Dedifferentiated amniotic fluid mesenchymal stem cell (primary cell): ENCODE measurements around the gene TSC2.

ENCODE experiments used
- DNase-seq: peaks from one replicate; pipeline ENCODE4 v3.0.0-alpha.2; 2016; ENCODE audit errors: extremely low spot score

Gene TSC2

DNA sequence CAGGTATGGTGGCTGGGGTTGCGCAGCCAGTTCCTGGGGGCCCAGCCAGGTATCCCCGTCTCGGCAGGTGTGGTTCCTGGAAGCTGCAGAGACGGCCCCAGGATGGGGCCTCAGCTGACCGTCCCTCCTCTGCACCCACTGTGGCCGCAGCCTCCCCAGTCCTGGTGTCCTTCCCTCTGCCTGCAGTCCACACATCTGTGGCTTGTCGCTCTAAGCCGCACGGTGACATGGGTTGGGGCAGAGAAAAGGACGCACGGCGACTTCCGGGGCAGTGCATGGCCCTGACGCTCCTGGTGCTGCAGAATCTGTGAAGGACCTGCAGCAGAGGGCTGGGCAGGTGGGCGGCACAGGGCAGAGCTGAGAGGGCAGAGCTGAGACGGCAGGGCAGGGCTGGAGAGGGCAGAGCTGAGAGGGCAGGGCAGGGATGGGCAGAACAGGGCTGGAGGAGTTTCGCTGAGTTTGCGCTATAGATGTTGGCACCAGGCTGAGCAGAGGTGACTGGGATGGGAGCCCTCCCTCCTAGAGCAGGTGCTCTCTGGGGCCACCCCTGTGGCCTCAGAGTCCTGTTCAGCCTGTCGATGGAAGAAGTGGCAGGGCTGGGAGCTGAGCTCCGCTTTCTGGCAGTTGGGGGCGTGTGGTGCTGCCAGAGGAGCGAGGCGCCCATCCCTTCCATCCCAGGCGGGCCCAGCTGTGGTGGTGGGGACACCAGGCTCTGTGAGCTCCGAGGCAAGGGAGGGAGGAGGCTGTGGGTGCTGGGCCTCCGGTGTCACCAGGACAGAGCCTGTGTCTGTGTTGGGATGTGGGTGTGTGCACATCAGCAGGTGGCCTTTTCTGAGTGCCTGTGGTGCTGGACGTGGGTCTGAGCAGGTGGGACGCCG lies 23.0 kb downstream of the TSC2 start:
- DNase-seq = no peak

DNA sequence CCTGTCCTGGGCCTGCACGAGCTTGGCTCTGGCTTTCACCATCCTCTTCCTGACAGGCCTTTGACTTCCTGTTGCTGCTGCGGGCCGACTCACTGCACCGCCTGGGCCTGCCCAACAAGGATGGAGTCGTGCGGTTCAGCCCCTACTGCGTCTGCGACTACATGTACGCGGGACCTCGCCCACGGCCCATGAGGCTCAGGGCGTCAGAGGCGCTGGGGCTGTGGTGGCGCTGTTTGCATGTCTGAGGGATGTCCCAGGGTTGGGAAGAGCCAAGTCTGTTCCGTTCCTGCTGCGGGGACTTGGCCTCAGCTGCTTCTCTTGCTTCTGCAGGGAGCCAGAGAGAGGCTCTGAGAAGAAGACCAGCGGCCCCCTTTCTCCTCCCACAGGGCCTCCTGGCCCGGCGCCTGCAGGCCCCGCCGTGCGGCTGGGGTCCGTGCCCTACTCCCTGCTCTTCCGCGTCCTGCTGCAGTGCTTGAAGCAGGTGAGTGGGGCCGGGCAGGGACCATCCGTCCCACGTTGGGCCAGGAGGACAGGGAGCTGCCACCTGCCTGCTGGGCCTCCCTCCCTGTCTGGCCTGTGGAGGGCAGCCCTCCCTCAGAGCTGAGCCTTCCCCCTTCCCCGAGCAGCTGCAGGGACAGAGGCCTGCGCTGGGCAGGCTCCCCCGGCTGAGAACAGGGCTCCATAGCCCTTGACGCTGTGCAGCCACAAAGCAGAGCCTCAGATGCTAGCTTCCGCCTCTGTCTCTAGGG lies 23.8 kb downstream of the TSC2 start:
- DNase-seq = no peak

DNA sequence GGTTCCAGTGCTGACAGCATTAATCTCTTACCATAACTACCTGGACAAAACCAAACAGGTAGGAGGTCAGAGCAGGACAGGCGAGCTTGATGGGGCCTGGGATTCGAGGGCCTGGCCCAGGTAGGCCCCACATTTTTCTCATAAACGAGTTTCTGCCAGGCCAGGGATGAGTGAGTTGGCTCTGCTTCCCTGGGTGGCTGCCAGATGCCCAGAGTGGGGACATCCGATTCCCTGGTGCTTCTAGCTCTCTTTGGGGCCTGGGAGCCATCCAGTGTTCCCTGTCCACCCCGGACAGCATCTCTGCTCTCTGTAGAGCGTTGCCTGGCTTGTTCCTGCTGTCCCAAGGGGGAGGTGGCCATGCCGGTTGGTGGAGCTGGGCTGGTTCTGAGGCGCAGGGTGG lies 25.1 kb downstream of the TSC2 start:
- DNase-seq = no peak

DNA sequence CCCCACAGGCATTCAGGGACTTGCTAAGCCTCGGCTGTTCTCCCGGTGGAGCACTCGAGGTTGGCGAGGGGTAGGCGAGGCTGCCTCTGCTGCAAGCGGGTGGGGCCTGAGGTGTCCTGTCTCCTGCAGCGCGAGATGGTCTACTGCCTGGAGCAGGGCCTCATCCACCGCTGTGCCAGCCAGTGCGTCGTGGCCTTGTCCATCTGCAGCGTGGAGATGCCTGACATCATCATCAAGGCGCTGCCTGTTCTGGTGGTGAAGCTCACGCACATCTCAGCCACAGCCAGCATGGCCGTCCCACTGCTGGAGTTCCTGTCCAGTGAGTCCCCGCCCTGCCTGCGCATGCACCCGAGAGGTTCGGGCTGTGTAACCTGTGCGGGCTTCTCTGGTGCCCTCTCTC lies 26.3 kb downstream of the TSC2 start:
- no peak for DNase-seq

DNA sequence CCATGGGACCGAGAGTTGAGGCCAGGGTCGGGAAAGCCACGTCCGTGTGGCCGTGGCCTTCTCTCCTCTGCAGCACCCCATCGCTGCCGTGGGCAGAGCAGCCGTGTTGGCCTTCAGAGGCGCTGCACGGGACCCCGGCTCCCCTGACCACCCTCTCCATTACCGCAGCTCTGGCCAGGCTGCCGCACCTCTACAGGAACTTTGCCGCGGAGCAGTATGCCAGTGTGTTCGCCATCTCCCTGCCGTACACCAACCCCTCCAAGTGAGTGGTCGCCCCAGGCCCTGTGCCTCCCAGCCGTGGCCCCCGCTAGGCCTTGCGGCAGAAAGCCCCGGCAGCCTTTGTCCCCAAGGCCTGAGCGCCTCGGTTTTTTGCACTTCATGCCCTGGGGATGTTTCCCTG lies 27.8 kb downstream of the TSC2 start:
- no peak for DNase-seq

DNA sequence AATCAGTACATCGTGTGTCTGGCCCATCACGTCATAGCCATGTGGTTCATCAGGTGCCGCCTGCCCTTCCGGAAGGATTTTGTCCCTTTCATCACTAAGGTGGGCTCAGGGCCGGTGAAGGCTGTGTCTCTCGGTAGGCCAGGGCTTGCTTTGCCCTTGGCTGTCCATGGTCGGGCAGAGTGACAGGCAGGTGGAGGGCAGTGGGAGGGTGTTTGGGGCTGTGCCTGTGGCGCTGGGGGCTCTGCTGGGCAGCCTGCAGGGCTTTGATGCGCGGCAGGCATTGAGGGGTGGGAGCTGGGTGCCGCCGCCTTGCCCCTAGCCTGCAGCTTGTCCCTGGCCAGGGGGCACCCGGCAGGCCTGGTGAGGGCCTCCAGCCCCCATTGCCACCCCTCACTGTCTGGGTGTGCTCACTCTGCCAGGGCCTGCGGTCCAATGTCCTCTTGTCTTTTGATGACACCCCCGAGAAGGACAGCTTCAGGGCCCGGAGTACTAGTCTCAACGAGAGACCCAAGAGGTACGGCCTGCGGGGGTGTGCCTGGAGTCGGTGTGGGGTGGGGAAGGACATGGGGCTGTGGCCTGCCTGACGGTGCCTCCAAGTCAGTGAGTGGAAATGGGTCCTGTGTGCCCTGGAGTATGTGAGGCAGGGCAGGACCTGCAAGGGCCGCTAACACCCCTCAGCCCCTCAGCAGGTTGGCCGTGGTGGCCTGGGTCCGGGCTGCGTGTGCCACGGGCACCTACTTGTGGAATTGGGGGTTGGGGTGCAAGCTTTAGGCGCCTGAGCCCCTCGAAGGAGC lies 28.5 kb downstream of the TSC2 start:
- no peak for DNase-seq

DNA sequence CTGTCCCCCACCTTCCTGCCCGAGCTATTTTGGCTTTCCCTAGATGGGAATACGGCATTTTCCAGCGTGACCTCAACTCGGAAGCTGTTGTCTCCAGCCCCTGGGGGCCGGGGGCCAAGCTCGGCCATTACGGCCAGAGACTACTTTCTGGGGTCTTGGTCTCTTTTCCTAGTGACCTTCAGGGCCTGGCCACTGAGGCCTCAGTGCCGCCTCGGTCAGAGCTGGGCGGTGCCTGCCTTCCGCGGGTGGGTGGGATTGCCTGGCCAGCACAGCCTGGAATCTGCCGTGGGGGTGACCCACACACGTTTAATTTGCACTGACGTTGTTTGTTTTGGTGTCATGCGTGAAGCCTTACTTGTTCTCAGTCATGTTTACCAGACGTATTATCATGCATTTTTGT lies 29.2 kb downstream of the TSC2 start:
- no peak for DNase-seq

DNA sequence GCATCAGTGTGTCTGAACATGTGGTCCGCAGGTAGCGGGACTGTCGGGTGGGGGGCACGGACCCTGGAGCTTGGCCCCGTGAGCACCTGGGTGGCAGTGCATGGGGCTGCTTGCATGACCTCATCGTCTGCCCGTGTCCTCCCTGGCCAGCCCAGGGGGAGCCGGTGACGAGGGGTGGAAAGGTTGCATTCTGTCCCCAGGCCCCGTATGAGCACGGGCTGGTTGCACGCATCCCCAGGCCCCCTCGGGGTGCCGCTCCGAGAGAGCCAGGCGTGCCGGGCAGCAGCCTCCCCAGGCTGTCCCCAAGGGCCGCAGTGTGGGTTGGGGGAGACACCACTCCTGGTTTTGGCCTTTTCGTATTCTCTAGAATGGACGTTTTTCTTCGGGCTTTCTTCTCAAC lies 29.9 kb downstream of the TSC2 start:
- DNase-seq = no peak

DNA sequence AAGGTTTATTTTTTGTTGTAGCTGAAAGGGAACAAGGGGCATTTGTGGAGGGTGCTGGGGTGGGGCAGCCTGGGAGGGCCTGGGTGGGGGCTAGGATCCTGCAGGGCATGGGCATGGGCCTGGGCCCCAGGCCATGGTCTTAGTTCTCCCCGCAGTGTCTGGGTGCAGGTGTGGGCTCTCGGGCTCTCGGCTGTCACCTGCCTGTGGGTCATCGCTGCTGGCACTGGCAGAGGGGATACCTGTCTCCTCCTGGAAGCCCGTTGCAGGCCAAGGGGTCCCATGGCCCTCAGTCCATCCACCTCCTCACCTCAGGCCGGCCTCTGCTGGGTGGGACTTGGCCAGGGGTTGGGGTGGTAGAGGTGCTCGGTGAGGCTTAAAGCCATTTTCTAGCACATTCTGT lies 30.3 kb downstream of the TSC2 start:
- DNase-seq = no peak

DNA sequence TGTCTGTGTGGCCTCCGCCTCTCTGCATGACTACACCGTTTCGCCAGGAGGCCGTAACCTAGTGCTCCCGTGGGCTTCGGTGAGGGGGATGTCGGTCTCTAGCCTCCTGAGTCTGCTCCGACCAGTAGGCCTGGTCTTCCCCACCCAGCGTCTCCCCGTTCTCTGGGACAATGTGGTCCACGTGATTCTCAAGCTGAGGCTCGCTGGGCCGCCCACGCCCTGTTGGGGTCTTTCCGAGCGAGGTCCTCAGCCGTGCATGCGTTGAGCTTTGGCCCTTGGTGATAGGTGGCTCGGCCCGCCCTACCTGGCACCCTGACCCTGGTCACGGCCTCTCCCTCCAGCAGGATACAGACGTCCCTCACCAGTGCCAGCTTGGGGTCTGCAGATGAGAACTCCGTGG lies 30.9 kb downstream of the TSC2 start:
- DNase-seq = no peak

DNA sequence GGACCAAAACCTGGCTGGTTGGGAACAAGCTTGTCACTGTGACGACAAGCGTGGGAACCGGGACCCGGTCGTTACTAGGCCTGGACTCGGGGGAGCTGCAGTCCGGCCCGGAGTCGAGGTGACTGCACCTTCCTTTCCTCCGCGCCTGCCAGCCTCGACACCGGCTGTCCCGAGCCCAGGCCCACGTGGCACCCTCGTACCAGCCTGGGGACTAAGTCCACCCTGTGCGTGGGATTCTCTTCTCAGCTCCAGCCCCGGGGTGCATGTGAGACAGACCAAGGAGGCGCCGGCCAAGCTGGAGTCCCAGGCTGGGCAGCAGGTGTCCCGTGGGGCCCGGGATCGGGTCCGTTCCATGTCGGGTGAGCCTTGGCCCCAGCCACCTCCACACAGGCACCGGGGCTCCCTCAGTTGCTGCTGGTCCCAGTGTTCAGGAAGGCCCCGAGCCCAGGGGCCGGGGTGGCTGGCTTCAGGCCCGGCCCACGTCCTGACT lies 31.6 kb downstream of the TSC2 start:
- DNase-seq = no peak

DNA sequence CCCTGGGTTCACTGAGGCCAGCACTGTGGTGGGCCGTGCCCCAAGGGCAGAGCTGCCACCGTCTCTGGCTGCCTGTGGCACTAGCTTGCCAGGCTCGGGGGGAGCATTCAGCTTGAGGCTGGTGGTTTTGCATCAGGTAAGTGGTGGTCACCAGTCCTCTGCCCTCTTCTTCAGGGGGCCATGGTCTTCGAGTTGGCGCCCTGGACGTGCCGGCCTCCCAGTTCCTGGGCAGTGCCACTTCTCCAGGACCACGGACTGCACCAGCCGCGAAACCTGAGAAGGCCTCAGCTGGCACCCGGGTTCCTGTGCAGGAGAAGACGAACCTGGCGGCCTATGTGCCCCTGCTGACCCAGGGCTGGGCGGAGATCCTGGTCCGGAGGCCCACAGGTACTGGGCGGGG lies 32.2 kb downstream of the TSC2 start:
- DNase-seq = no peak

DNA sequence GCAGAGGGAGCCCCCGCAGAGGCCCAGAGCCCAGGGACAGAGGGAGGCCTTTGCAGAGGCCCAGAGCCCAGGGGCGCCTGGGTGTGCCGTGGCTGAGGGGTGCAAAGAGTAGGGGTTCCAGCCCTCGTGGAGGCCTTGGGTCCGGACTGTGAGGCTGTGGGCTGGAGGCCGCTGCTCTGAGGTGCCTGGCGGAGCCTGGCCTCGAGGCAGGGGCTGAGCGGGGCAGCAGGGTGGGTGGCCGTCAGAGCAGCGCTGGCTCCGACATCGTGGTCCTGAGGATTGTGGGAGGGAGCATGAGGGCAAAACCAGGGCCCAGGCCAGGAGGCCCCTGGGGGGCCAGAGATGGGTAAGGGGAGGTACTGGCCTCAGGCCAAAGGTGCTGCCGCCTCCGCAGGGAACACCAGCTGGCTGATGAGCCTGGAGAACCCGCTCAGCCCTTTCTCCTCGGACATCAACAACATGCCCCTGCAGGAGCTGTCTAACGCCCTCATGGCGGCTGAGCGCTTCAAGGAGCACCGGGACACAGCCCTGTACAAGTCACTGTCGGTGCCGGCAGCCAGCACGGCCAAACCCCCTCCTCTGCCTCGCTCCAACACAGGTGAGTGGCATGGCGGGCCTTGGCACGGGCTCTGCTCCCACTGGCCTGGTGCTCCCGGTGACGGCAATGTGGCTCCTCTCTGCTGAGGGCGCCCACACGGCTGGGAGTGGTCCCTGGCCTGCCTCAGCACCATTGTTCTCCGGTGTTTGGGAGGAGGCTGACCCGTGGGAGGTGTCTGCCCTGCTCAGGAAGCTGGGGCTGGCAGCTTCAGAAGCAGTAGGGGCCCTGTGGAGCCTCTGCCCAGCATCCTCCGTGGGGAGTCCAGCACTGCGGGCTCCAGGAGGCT lies 33.7 kb downstream of the TSC2 start:
- DNase-seq = no peak

DNA sequence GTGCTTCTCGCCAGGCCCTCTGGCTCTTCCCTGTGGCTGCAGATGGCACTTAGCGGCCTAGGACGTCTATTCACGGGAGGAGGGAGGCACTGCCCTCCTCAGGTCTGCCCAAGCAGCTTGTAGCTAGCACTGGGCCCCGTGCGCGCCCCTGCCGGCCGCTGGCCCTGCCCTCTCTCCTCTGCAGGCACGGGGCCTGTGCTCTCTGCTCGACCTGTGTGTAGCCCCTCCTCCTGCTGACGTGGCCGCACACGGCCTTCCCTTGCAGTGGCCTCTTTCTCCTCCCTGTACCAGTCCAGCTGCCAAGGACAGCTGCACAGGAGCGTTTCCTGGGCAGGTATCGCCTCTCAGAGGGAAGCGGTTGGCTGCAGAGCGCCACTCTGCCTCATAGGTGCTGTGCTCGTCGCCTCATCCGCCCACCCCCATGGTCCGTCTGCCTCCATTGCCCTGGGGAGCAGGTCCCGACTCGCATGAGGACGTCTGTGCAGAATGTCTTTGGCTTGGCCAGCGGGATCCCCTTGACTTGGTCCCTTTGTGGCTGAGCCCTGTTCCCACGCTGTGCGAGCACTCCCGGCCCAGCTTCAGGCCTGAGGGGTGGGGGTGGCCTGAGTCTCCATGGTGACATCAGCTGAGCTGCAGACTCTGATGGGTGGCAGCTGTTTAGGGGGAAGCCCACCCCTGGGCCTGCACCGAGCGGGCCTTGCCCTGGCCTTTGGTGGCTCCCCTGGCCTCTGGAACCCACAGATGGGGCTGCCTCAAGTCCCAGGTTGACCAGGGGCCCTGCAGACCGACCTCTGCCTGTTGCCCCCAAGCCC lies 34.6 kb downstream of the TSC2 start:
- no peak for DNase-seq

DNA sequence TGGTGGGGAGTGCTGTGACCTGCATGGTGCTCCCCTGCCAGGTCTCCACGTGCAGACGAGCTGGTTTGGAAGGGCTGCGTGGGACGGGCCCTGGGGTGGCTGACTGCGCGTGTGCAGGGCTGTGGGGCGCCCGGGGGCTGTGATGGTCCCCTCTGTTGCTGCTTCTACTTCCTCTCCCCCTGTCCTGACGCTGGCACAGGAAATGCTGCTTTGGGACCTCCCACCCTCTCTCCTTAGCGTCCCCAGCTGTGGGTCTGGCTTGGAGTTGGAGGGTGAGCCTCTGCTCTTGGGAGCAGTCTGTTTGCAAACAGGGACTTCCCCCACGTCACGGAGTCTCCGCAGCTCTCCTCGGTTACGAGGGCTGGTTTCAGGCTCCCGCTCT lies 35.2 kb downstream of the TSC2 start:
- DNase-seq = no peak

DNA sequence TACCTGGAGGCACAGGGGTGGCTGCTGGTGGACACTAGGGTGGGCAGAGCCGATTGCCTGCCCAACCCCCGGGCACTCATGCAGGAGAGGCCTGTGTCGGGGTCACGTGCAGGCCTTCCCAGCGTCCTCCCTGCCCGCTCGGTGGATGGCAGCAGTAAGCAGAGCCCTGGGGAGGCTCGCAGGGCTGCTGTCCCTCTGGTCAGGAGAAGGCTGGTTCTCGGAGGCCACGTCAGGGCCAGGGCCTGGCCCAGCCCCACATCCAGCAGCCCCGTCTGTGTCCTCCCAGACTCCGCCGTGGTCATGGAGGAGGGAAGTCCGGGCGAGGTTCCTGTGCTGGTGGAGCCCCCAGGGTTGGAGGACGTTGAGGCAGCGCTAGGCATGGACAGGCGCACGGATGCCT lies 35.6 kb downstream of the TSC2 start:
- DNase-seq = no peak

DNA sequence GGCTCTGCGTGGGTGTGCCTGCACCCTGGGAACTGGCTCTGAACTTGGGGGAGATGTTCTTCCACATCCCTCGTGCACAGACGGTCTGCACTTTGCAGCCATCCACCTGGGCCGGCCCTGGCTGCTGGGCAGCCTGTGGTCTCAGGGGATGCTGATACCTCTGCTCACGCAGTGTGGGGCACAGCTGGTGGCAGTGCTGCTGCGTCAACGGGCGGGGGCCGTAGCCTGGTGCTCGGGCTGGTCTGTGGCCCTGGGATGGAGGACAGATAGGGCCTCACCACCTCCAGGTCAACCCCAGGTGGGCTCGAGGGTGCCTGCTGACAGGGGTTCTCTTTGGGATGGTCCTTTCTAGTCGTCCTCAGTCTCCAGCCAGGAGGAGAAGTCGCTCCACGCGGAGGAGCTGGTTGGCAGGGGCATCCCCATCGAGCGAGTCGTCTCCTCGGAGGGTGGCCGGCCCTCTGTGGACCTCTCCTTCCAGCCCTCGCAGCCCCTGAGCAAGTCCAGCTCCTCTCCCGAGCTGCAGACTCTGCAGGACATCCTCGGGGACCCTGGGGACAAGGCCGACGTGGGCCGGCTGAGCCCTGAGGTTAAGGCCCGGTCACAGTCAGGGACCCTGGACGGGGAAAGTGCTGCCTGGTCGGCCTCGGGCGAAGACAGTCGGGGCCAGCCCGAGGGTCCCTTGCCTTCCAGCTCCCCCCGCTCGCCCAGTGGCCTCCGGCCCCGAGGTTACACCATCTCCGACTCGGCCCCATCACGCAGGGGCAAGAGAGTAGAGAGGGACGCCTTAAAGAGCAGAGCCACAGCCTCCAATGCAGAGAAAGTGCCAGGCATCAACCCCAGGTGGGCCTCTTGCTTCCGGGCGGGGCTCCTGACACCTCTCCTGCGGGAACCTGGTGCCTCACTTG lies 36.3 kb downstream of the TSC2 start:
- no peak for DNase-seq

DNA sequence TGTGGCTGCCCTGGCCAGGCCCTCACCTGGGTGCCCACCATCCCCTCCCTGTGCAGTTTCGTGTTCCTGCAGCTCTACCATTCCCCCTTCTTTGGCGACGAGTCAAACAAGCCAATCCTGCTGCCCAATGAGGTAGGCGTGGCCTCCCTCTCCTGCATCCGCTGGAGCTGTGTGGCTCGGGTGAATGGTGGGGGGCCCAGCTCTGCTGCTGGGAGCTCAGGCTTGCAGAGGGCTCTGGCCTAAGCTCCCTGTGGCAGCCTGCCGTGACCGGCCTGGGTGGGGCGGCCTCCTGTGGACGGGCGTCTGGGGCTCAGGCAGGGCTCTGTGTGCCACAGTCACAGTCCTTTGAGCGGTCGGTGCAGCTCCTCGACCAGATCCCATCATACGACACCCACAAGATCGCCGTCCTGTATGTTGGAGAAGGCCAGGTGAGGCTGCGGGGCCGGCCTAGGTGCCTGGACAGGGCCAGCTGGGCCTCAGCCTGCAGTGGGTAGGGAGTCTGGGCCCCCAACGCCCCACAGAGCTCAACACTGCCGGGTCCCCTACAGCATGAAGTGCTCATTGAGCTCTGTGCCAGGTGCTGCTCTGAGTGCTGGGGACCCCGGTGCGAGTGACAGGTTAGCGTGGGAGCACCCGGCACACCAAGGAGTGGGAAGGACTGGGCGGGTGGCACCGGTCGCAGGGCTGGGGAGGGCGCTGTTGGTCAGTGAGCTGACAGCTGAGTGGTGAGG lies 37.3 kb downstream of the TSC2 start:
- DNase-seq = no peak

DNA sequence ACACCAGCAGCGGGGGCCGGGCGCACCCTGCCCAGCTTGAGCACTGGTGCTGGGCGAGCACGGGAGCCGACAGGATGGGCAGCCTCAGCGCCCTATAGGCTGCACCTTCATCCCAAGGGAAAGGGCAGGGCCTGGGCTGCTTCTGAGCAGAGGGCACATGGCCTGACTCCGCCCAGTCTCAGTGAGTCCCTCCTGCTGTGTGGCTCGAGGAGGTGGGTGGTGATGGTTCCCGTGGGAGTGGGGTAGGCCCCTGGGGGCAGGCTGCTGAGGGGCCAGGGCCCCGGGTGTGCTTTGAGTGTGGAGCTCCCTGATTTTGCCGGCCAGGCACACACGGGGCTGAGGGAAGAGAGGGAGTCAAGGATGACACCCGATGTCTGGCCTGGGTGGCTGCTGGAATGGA lies 37.9 kb downstream of the TSC2 start:
- no peak for DNase-seq
